Activated T-helper 1 cell treated with anti-CD3 and anti-CD28 coated beads, Interleukin-12 subunit alpha, Interleukin-12 subunit beta, Interleukin-2, Interleukin-4 antibody, amounts not matched to agents 30 ng/mL and 10 ng/mL and 1 ng/mL, durations not matched to agents 14 hours and 24 hours and 36 hours (primary cell): ENCODE measurements around the gene LRRFIP1. TPM values are rescaled to one million over a fixed set of nuclear protein-coding genes. Genes with fewer than 3 reads are reported as not detected.

Experiments used
- DNase-seq: peaks from one replicate; pipeline ENCODE4 v3.0.0; 2021; ENCODE audit warnings: low spot score
- H3K27ac Mint-ChIP-seq: one replicate; pipeline ENCODE4 v1.8.0; 2021; ENCODE audit warnings: mild to moderate bottlenecking, mixed read lengths
- H3K27me3 Mint-ChIP-seq: one replicate; pipeline ENCODE4 v1.8.0; 2022; ENCODE audit warnings: mild to moderate bottlenecking, moderate library complexity, mixed read lengths; ENCODE audit not compliant: insufficient read depth
- H3K36me3 Mint-ChIP-seq: one replicate; pipeline ENCODE4 v1.8.0; 2021; ENCODE audit warnings: low read depth, mixed read lengths
- H3K4me1 Mint-ChIP-seq: one replicate; pipeline ENCODE4 v1.8.0; 2021; ENCODE audit warnings: low read depth, mixed read lengths
- H3K4me3 Mint-ChIP-seq: one replicate; pipeline ENCODE4 v1.8.0; 2021; ENCODE audit warnings: mild to moderate bottlenecking, moderate library complexity, mixed read lengths
- H3K9me3 Mint-ChIP-seq: one replicate; pipeline ENCODE4 v1.8.0; 2021; ENCODE audit warnings: mixed read lengths
- intact Hi-C: fragments of 100-400 bp; cut with micrococcal nuclease; formaldehyde crosslinking; loops from one replicate; pipeline ENCODE4 v1.15.1; 2024
- total RNA-seq: library from RNA; stranded (reverse); gene quantifications from 2 replicates; pipeline ENCODE4 v1.2.3, GENCODE V29; 2022

Gene LRRFIP1
- total RNA-seq, 1 donor from 2014 or later: 212 TPM

GRCh38 chr2:237823544-237823943, 196.2 kb downstream of the LRRFIP1 start:
- DNase-seq: no peak
- Mint-ChIP-seq H3K27me3 (peaks cover 8% of the 10 kb centered on the region), H3K9me3 (no peaks in the 10 kb centered on the region), H3K36me3 (no peaks in the 10 kb centered on the region), H3K4me1 (no peaks in the 10 kb centered on the region), H3K4me3 (no peak overlapping the region), H3K27ac (no peak overlapping the region)
- intact Hi-C loops: no loop called here

- Mint-ChIP-seq H3K9me3 (no peaks in the 10 kb centered on the region), H3K36me3 (no peaks in the 10 kb centered on the region), H3K4me3 (no peak overlapping the region), H3K27ac (no peak overlapping the region), H3K4me1 (no peaks in the 10 kb centered on the region), H3K27me3 (peaks cover 8% of the 10 kb centered on the region)
- no peak for DNase-seq
- intact Hi-C loops: no loop called here
These were observed 196.7 kb downstream of the LRRFIP1 start for GRCh38 chr2:237824085-237824484.

- no peak overlapping the region for H3K4me3 Mint-ChIP-seq
- H3K9me3 Mint-ChIP-seq: no peaks in the 10 kb centered on the region
- peaks cover 11% of the 10 kb centered on the region for H3K27me3 Mint-ChIP-seq
- H3K27ac Mint-ChIP-seq: no peak overlapping the region
- H3K36me3 Mint-ChIP-seq: no peaks in the 10 kb centered on the region
- H3K4me1 Mint-ChIP-seq: no peaks in the 10 kb centered on the region
- intact Hi-C loops: no loop called here
- DNase-seq: no peak
These were observed 200.1 kb downstream of the LRRFIP1 start for GRCh38 chr2:237827421-237827987.

Other genes with a start within 250 kb of the LRRFIP1 start
- gene COL6A3, start 213.4 kb upstream of the LRRFIP1 start, total RNA-seq: 13.1 and 15.5 TPM in 2 replicates
- not detected in 2 replicates for gene MLPH, start 140.3 kb upstream of the LRRFIP1 start, total RNA-seq
- not detected in 2 replicates for gene PRLH, start 61.0 kb upstream of the LRRFIP1 start, total RNA-seq
- gene RAB17, start 36.9 kb upstream of the LRRFIP1 start, total RNA-seq: not detected in 2 replicates
- 0.49 and 1.1 TPM in 2 replicates for gene RBM44, start 171.2 kb downstream of the LRRFIP1 start, total RNA-seq
- 19.4 and 21.1 TPM in 2 replicates for gene RAMP1, start 232.0 kb downstream of the LRRFIP1 start, total RNA-seq